Calu3 (cell line): ENCODE measurements around the gene PSMC3IP. TPM values are rescaled to one million over a fixed set of nuclear protein-coding genes. Genes with fewer than 3 reads are reported as not detected.
A peak's percentile ranks its signal among the peaks of the same experiment; 100 is the strongest.
"Not testable (repeated sequence)": the region's sequence is repeated elsewhere in the genome, so short reads cannot be mapped to it uniquely, and the experiment has no call there.

ENCODE experiments used
- Bru-seq: library from RNA; stranded (reverse); fragments of 400-500 nt; gene quantifications from one replicate; lab custom pipeline; 2021; lab: Mats Ljungman, UMichigan
- BruChase-seq, 2 experiments: library from RNA; stranded (reverse); fragments of 400-500 nt; gene quantifications; one replicate each; lab custom pipeline; 2021; lab: Mats Ljungman, UMichigan
- BruUV-seq: library from RNA; stranded (reverse); fragments of 400-500 nt; replicated peaks from 2 replicates; lab custom pipeline; 2021; lab: Mats Ljungman, UMichigan
- CTCF ChIA-PET: fragments of 300-600 bp; sonication (Branson Sonifier 250); formaldehyde crosslinking; loops from one replicate; lab custom pipeline; 2022; ENCODE audit warnings: antibody characterized with exemption; lab: Charles Lee
- DNase-seq: peaks from one replicate; pipeline ENCODE4 v3.0.0; 2022
- H3K27ac Mint-ChIP-seq: one replicate; pipeline ENCODE4 v1.8.0; 2022; ENCODE audit warnings: mixed read lengths; ENCODE audit not compliant: unreplicated experiment
- H3K27me3 Mint-ChIP-seq: one replicate; pipeline ENCODE4 v1.8.0; 2022; ENCODE audit warnings: mixed read lengths; ENCODE audit not compliant: unreplicated experiment
- H3K36me3 Mint-ChIP-seq: one replicate; pipeline ENCODE4 v1.8.0; 2022; ENCODE audit warnings: mild to moderate bottlenecking, moderate library complexity, mixed read lengths; ENCODE audit not compliant: insufficient read depth, unreplicated experiment
- H3K4me1 Mint-ChIP-seq: one replicate; pipeline ENCODE4 v1.8.0; 2022; ENCODE audit warnings: mild to moderate bottlenecking, low read depth, mixed read lengths; ENCODE audit not compliant: unreplicated experiment
- H3K4me3 Mint-ChIP-seq: one replicate; pipeline ENCODE4 v1.8.0; 2022; ENCODE audit warnings: mild to moderate bottlenecking, low read depth, moderate library complexity, mixed read lengths; ENCODE audit not compliant: unreplicated experiment
- H3K9me3 Mint-ChIP-seq: one replicate; pipeline ENCODE4 v1.8.0; 2022; ENCODE audit warnings: low read depth, mixed read lengths; ENCODE audit not compliant: unreplicated experiment
- intact Hi-C: fragments of 100-400 bp; cut with micrococcal nuclease; formaldehyde crosslinking; loops from one replicate; pipeline ENCODE4 v1.10.0; 2022; ENCODE audit not compliant: unreplicated experiment
- long read RNA-seq: library from polyadenylated mRNA; stranded (forward); transcript quantifications from one replicate; pipeline ENCODE4 v2.0.0, GENCODE V29; 2022
- total RNA-seq: library from RNA; stranded (reverse); gene quantifications from 2 replicates; pipeline ENCODE4 v1.2.3, GENCODE V29; 2022
- TF ChIP-seq, protein P1 (sequence below): fragments of 200-600 bp; IDR thresholded peaks from one replicate; pipeline ENCODE4 v1.8.0; 2022; ENCODE audit warnings: antibody characterized with exemption; ENCODE audit not compliant: unreplicated experiment

The PSMC3IP gene
- total RNA-seq (31.8 and 32.4 TPM in 2 replicates), Bru-seq, nascent RNA (percentile 85 among the genes with signal in this experiment), BruChase-seq, experiment 1, labeled RNA remaining after a 6-hour chase (percentile 80 among the genes with signal in this experiment), BruChase-seq, experiment 2, labeled RNA remaining after a 2-hour chase (percentile 83 among the genes with signal in this experiment)
- long read RNA-seq, transcript PSMC3IP-204 (7 exons, 1,381 nt): minor isoform, 16 of 736 reads
- long read RNA-seq, transcript PSMC3IP-202 (8 exons, 1,416 nt): major isoform, 30 of 736 reads
- long read RNA-seq, partial matches to known transcripts: 3 of 736 reads
- long read RNA-seq, other reads (novel, unspliced or antisense): 682 of 736 reads

GRCh38 chr17:42577532-42578281 lies at the start of gene PSMC3IP:
Gene PSMC3IP (minus strand): TSS chr17:42577729. CDS start chr17:42577686, 43 bp downstream.
- H3K4me1 Mint-ChIP-seq: peaks cover 46% of the 10 kb centered on the region
- BruUV-seq: TSS peak; percentile 69

GRCh38 chr17:42623732-42624596 lies 46.4 kb upstream of the PSMC3IP start:
- Mint-ChIP-seq H3K9me3 (no peaks in the 10 kb centered on the region), H3K36me3 (no peaks in the 10 kb centered on the region), H3K27me3 (no peaks in the 10 kb centered on the region), H3K27ac (no peak overlapping the region), H3K4me1 (peaks cover 15% of the 10 kb centered on the region), H3K4me3 (no peak overlapping the region)
- TF ChIP-seq, protein P1, sequence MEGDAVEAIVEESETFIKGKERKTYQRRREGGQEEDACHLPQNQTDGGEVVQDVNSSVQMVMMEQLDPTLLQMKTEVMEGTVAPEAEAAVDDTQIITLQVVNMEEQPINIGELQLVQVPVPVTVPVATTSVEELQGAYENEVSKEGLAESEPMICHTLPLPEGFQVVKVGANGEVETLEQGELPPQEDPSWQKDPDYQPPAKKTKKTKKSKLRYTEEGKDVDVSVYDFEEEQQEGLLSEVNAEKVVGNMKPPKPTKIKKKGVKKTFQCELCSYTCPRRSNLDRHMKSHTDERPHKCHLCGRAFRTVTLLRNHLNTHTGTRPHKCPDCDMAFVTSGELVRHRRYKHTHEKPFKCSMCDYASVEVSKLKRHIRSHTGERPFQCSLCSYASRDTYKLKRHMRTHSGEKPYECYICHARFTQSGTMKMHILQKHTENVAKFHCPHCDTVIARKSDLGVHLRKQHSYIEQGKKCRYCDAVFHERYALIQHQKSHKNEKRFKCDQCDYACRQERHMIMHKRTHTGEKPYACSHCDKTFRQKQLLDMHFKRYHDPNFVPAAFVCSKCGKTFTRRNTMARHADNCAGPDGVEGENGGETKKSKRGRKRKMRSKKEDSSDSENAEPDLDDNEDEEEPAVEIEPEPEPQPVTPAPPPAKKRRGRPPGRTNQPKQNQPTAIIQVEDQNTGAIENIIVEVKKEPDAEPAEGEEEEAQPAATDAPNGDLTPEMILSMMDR: no peak
- DNase-seq: peak; percentile 55
- no TSS peak for BruUV-seq
- intact Hi-C loops: no loop called here
- CTCF ChIA-PET: interaction anchor here (0.5 to 1.6 kb wide), 10 partner anchors 37 to 1264 kb away, joined by 3 to 9 read pairs (median 4); partner anchors contain the start of gene PSMC3IP

More at GRCh38 chr17:42577532-42578281, at the start of gene PSMC3IP:
- H3K27ac Mint-ChIP-seq: peak within 1 kb of the TSS; percentile 75
- peaks cover 86% of the 10 kb centered on the region for H3K36me3 Mint-ChIP-seq
- H3K27me3 Mint-ChIP-seq: no peaks in the 10 kb centered on the region
- intact Hi-C loops: loop anchor here (1.0 to 5.0 kb wide), 2 partner anchors 100 to 186 kb away; partner anchors contain the start of gene PLEKHH3
- peak; percentile 98 for DNase-seq
- peak within 1 kb of the TSS; percentile 82 for H3K4me3 Mint-ChIP-seq
- H3K9me3 Mint-ChIP-seq: no peaks in the 10 kb centered on the region
- CTCF ChIA-PET: interaction anchor here (0.5 to 2.7 kb wide), 36 partner anchors 8 to 1622 kb away, joined by 3 to 66 read pairs (median 4); partner anchors contain the start of genes ATXN7L3, BECN1, CNTD1 and CNTNAP1
- TF ChIP-seq, protein P1: peak; percentile 54

DNA sequence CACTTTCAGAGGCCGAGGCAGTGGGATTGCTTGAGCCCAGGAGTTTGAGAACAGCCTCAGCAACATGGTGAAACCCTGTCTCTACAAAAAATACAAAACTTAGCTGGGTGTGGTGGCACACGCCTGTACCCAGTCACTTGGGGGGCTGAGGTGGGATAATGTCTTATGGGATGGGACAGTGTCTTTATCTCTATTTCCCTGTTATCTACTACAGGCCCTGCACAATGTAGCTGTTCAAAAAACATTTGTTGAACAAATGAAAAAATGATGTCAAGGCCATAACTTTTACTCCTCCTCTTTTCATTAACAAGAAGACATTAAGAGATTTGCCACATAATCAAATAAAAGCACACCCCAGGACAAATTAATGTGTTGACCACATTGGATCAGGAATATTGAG lies 45.7 kb upstream of the PSMC3IP start:
- H3K9me3 Mint-ChIP-seq: no peaks in the 10 kb centered on the region
- no peak overlapping the region for H3K4me3 Mint-ChIP-seq
- BruUV-seq: no TSS peak
- no peak overlapping the region for H3K27ac Mint-ChIP-seq
- TF ChIP-seq, protein P1: no peak
- intact Hi-C loops: no loop called here
- CTCF ChIA-PET: interaction anchor here (0.5 to 1.6 kb wide), 8 partner anchors 38 to 1265 kb away, joined by 3 to 9 read pairs (median 4); partner anchors contain the start of gene PSMC3IP
- peaks cover 4% of the 10 kb centered on the region for H3K36me3 Mint-ChIP-seq
- H3K27me3 Mint-ChIP-seq: no peaks in the 10 kb centered on the region
- H3K4me1 Mint-ChIP-seq: peaks cover 22% of the 10 kb centered on the region
- DNase-seq: no peak

- BruUV-seq, intact Hi-C loops, H3K36me3 Mint-ChIP-seq, H3K27me3 Mint-ChIP-seq, CTCF ChIA-PET, DNase-seq, H3K27ac Mint-ChIP-seq, H3K9me3 Mint-ChIP-seq, H3K4me3 Mint-ChIP-seq: not testable (repeated sequence)
- peaks cover 25% of the 10 kb centered on the region for H3K4me1 Mint-ChIP-seq
These were observed 44.5 kb upstream of the PSMC3IP start for GRCh38 chr17:42621987-42622386.
